NT2/D1 (cell line): ENCODE data around the gene BHLHA15.

Experiments used
- DNase-seq: peaks from one replicate; pipeline ENCODE4 v3.0.0-alpha.2; 2011; ENCODE audit warnings: low read depth, low spot score
- H3K27me3 ChIP-seq: 2 replicates; pipeline ENCODE4 v1.6.0; 2011; ENCODE audit warnings: mild to moderate bottlenecking; ENCODE audit not compliant: insufficient read length, insufficient read depth
- H3K36me3 ChIP-seq: 2 replicates; pipeline ENCODE4 v1.6.1; 2011; ENCODE audit warnings: mild to moderate bottlenecking, low read length, mixed read lengths; ENCODE audit not compliant: insufficient read depth, insufficient read length
- H3K4me1 ChIP-seq: 2 replicates; pipeline ENCODE4 v1.5.1; 2011; ENCODE audit not compliant: insufficient read depth, insufficient read length
- H3K4me3 ChIP-seq: 2 replicates; pipeline ENCODE4 v1.5.1; 2011; ENCODE audit warnings: low read depth; ENCODE audit not compliant: insufficient read length
- H3K9ac ChIP-seq: 2 replicates; pipeline ENCODE4 v1.6.0; 2011; ENCODE audit warnings: low read depth; ENCODE audit not compliant: insufficient read length
- H3K9me3 ChIP-seq: 2 replicates; pipeline ENCODE4 v1.5.1; 2011; ENCODE audit warnings: mild to moderate bottlenecking, low read length; ENCODE audit not compliant: insufficient read depth
- SUZ12 ChIP-seq: IDR thresholded peaks from 2 replicates; pipeline ENCODE4 v1.6.1; 2011; ENCODE audit not compliant: insufficient read length, insufficient read depth; ENCODE audit errors: extremely low read depth
- YY1 ChIP-seq: IDR thresholded peaks from 2 replicates; pipeline ENCODE4 v1.6.1; 2011; ENCODE audit not compliant: insufficient read length, insufficient read depth
- ZNF274 ChIP-seq: IDR thresholded peaks from 2 replicates; pipeline ENCODE4 v1.6.1; 2011; ENCODE audit warnings: mild to moderate bottlenecking, low read depth, low read length

The BHLHA15 gene

GRCh38 chr7:98196706-98197605, 14.3 kb upstream of the BHLHA15 start:
- H3K9ac ChIP-seq, result no peak overlapping the region
- H3K4me3 ChIP-seq, result no peak overlapping the region
- TF ChIP-seq ZNF274, result no peak
- TF ChIP-seq SUZ12, result no peak
- no peak for TF ChIP-seq YY1
- no peak for DNase-seq
- H3K4me1 ChIP-seq, result no peaks in the 10 kb centered on the region
- no peaks in the 10 kb centered on the region for H3K9me3 ChIP-seq
- H3K36me3 ChIP-seq, result peaks cover 37% of the 10 kb centered on the region
- H3K27me3 ChIP-seq, result no peaks in the 10 kb centered on the region

GRCh38 chr7:98199131-98199530, 12.1 kb upstream of the BHLHA15 start:
- Histone ChIP-seq H3K27me3 (no peaks in the 10 kb centered on the region), H3K36me3 (peaks cover 19% of the 10 kb centered on the region), H3K9ac (no peak overlapping the region), H3K9me3 (no peaks in the 10 kb centered on the region), H3K4me1 (no peaks in the 10 kb centered on the region), H3K4me3 (no peak overlapping the region)
- no peak for DNase-seq
- TF ChIP-seq SUZ12 (no peak), ZNF274 (no peak), YY1 (no peak)

- no peak overlapping the region for H3K9ac ChIP-seq
- H3K36me3 ChIP-seq, result peaks cover 13% of the 10 kb centered on the region
- no peak for DNase-seq
- no peaks in the 10 kb centered on the region for H3K9me3 ChIP-seq
- no peak overlapping the region for H3K4me3 ChIP-seq
- H3K4me1 ChIP-seq, result no peaks in the 10 kb centered on the region
- TF ChIP-seq YY1 (no peak), SUZ12 (no peak), ZNF274 (no peak)
- no peaks in the 10 kb centered on the region for H3K27me3 ChIP-seq
Observed at GRCh38 chr7:98200364-98200763, 10.9 kb upstream of the BHLHA15 start.

GRCh38 chr7:98202367-98203195, 8.7 kb upstream of the BHLHA15 start:
- no peak for DNase-seq
- H3K4me3 ChIP-seq, result no peak overlapping the region
- no peaks in the 10 kb centered on the region for H3K4me1 ChIP-seq
- TF ChIP-seq SUZ12 (no peak), ZNF274 (no peak), YY1 (no peak)
- no peaks in the 10 kb centered on the region for H3K9me3 ChIP-seq
- H3K36me3 ChIP-seq, result peaks cover 26% of the 10 kb centered on the region
- no peak overlapping the region for H3K9ac ChIP-seq
- H3K27me3 ChIP-seq, result no peaks in the 10 kb centered on the region

- Histone ChIP-seq H3K9ac (no peak overlapping the region), H3K9me3 (no peaks in the 10 kb centered on the region), H3K4me1 (no peaks in the 10 kb centered on the region), H3K27me3 (no peaks in the 10 kb centered on the region), H3K4me3 (no peak overlapping the region), H3K36me3 (peaks cover 26% of the 10 kb centered on the region)
- no peak for DNase-seq
- TF ChIP-seq YY1 (no peak), ZNF274 (no peak), SUZ12 (no peak)
Observed at GRCh38 chr7:98203261-98203963, 7.8 kb upstream of the BHLHA15 start.

- TF ChIP-seq SUZ12 (no peak), YY1 (no peak), ZNF274 (no peak)
- DNase-seq, result no peak
Observed at GRCh38 chr7:98203964-98204605, 7.2 kb upstream of the BHLHA15 start.

More at GRCh38 chr7:98203964-98204605, 7.2 kb upstream of the BHLHA15 start:
- Histone ChIP-seq H3K9ac (no peak overlapping the region), H3K9me3 (no peaks in the 10 kb centered on the region), H3K4me1 (no peaks in the 10 kb centered on the region), H3K27me3 (no peaks in the 10 kb centered on the region), H3K4me3 (no peak overlapping the region), H3K36me3 (peaks cover 26% of the 10 kb centered on the region)
